ENCODE data around the gene DBNDD1.
"Not testable (repeated sequence)": the region's sequence is repeated elsewhere in the genome, so short reads cannot be mapped to it uniquely, and the experiment has no call there.

Gene DBNDD1

DNA sequence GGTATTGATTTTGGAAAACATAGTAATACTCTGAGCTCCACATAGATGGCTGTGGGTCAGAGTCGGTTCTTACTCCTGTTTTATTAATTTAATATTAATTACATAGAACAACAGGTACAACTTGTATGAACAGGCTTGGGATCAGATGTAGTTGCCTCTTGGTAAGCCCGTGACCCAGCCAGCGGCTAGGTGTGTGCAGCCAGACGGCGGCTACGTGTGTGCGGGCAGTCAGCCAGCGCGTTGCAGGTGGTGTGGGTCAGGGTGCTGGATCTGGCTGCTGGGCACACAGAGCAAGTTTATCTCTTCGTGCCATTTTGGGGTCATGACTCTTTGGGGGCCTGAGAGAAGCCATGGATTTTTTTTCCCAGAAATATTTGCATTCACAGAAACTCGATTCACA is 30.3 kb downstream of the DBNDD1 start:
- DNase-seq (ENCODE audit: low read depth in 2 of 2): no peak

DNA sequence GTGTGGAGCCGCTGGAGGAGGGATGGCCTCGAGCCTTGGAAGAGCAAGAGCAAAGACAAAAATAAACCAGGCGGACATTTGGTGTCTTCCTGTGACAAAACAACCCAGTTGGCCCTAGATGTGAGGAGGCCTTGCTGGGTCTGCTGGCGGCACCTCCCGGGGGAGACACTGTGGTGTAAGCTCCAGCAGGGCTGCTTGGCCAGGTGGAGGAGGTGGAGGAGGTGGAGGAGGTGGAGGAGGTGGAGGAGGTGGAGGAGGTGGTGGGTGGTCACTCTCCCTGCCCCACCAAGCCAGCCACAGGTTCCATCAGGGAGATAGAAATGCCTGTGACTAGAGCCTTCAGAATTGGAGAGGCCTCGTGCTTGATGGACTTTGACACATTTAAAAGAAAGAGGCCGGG is 32.1 kb downstream of the DBNDD1 start:
- DNase-seq (ENCODE audit: low read depth in 2 of 2): no peak

DNA sequence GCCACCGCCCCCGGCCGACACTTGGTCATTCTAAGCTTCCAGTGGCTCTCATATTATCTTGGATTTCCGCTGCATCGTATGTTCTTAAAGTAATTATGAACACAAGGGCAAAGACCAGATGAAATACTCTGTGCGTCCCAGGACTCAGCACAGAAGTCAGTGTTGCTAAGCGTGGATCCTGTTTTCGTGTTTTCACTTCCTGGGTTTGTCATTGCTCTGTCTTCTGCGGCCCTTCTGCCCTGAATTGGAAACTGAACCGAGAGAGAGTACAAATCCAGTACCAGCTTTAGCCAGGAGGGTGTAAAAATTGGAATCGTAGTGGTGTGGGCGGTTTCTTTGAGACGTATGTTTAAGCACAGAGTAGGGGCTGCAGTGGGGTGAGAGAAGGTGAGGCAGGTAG is 32.7 kb downstream of the DBNDD1 start:
- no peak for DNase-seq (ENCODE audit: low read depth in 2 of 2)

DNA sequence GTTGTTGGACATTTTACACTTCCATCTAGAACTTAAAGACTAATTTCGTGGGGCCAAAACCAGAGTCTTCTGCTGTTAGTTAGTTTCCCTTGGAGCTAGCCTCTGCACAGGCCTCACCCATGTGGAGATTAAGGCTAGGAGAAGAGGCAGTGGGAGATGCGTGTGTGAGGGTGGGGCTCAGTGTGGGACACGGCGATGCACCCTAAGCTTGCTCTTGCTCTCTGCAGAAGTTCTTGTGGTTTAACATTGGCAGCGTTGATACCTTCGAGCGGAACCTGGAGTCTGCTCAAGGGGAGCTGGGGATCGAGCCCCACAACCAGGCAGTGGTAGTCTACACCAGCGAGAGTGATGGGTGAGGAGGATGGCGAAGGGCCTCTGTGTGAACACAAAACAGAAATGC is 34.0 kb downstream of the DBNDD1 start:
- no peak for DNase-seq (ENCODE audit: low read depth in 2 of 2)

DNA sequence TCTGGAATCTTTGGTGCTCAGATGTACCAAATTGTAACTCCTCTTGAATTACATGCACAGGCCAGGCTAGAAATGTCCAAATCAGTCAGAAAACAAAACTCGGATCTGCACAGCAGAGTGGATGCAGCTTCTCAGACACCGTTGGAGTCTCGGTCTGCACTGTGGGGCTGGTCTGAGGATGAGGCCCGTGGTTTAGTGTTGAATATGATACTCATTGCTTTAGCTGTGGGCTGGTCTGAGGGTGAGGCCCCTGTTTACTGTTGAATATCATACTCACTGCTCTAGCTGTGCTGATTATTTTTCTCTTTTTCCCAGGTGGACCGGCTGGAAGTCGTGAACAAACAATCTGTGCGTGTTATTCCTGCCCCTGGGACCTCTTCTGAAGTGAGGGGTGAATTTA is 35.0 kb downstream of the DBNDD1 start:
- no peak for DNase-seq (ENCODE audit: low read depth in 2 of 2)

DNA sequence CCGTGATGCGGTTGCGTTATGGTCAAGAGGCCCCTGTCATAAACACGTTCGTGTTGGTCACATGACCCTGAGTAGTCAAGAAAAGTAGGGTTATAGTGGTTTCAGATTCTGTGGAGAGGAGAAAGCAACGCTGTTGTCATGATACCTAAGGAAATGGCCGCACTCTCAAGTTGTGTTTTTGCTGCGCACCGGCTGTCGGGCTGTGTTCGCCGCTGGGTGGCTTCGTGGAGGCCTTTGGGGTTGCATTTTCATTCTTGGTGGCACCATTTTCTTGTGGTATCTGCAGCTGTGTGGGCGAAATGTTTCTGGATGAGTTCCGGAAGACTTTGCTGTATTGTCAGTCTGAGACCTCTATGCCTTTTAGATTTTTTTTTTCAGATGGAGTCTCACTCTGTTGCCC is 35.7 kb downstream of the DBNDD1 start:
- no peak for DNase-seq (ENCODE audit: low read depth in 2 of 2)

DNA sequence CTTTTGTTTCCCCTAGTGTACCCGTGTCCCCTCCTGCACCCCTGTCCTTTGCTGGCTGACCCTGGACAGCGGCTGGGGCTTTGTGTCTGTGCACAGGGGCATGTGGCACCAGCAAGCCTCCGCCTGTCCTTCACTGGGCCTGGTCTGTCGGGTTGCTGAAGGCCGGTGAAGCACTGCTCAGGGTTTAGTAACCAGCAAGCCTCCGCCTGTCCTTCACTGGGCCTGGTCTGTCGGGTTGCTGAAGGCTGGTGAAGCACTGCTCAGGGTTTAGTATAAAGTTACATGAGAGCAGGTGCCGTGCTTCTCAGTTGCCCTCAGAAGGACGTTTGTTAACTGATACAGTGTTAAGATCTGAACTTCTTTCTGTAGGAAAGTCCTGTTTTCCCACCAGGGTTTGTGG is 36.9 kb downstream of the DBNDD1 start:
- DNase-seq (ENCODE audit: low read depth in 2 of 2): no peak

DNA sequence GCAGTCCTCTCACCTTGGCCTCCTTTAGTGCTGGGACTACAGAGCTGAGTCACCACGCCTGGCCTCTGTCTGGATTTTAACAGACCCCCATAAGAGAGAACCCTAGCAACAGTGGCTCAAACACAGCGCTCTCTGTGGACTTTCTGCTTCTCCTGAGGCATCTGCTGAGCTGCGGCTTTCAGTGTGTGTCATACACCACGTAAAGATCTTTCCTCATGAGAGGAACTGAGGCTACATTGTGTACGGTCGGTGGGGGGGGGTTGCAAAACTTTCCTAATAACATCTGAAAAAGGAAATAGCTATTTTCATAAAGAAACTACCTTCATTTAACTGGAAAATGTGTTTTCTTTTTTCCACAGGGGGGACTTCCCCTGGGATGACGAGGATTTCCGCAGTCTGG is 37.8 kb downstream of the DBNDD1 start:
- no peak for DNase-seq (ENCODE audit: low read depth in 2 of 2)

DNA sequence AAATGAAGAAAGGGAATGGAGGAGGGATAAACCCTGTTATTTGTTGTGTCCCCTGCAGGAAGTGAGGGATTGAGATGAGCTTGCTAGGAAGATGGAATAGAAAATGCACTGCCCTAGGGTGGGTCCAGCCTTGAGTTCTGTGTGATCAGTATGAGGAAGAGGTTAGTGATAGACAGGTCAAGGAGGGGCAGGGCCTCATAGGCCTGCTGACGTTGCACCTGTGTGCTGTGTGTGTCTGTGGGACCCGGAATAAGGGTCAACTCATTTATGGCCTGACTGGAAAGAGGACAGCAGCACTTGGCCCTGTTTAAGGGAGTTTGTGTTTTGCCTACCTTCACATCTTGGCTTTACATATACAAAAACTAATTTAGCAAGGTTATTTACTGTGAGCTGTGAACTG is 44.4 kb downstream of the DBNDD1 start:
- no peak for DNase-seq (ENCODE audit: low read depth in 2 of 2)

DNA sequence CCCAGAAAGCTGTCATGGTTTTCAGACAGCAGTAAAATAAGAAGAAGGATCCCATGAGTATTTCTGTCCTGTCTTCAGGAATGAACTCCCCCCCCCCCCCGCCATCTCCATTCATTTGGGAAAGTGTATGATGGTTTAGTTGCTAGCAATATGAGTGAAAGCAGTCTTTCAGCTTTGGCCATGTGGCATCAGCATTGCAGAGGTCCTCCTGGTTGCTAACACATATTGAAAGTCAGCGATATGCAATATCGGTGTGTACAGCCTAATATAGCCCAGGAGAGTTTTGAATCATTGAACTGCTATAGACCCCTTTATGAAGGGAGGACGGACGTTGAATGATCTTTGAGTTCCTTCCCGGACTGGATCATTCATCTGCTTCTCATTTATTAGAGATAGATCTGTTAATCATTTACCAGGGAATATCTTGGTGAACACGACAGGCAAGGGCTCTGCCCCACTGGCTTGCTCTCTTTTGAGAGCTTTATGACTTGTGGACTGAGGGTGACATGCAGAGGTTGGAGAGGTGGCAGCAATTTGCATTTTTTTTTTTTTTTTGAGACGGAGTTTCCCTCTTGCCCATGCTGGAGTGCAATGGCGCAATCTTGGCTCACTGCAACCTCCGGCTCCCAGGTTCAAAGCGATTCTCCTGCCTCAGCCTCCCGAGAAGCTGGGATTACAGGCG is 45.5 kb downstream of the DBNDD1 start:
- DNase-seq (ENCODE audit: low read depth in 2 of 2): no peak

DNA sequence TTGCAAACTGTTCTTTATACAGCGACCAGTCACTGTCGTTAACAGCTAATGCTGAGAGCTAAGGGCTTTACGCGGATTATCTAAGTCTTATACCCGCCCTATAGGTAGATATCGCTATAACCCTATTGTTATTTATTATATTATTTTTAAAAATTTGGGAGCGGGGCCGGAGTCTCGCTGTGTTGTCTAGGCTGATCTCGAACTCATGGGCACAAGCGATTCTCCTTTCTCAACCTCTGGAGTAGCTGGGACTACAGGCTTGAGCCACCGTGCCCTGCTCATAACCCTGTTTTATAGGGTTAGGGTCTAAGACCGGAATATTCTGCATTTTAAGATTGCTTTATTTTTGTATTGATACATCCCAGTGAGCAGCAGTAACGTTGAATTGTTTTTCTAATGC is 46.0 kb downstream of the DBNDD1 start:
- DNase-seq (ENCODE audit: low read depth in 2 of 2): no peak

DNA sequence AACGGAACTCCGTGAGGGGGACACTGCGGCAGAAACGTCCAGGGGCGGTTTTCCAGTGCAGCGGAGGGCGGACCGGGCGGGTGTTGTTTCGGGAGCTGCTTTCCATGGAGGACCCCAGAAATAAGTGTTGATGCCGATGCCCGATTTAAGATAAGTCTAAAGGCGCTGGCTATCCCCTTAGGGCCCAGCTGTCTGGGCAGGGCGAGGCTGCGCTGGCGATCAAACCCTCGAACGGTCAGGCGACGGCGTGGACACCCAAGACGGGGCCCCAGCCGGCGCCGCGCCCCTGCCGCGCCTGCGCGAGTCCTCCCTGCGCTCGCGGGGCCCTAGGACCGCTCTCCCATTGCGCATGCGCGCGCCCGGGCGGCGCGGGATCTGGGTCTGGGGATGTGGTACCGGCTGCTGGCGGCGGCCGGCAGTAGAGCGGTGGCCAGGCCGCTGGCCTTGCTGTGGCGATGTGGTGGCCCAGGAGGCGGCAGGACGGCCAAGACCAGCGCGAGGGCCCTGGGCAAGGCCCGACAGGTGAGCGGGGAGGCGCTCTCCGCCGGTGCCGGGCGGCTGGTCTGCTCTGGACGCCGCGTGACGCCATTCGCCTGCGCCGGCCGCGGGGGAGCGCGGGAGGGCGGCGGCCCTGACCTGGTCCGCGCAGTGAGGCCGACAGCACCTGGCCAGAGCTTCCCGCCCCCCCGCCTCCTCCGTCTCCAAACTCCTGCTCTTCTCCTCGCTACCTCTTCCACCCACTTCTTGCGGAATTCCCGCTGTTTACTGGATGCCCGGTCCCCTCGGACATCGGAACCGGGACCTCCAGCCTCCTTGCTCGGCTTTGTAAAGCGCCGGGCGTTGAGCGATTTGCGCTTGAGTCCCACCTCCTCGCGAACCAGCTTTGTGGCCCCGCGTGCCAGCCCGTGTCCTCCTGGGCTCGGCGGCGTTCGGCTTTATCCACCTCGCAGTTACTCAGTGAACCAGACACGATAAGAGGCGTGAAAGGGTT is 46.7 kb downstream of the DBNDD1 start:
- DNase-seq (ENCODE audit: low read depth in 2 of 2): peak; percentile 79 to 83

DNA sequence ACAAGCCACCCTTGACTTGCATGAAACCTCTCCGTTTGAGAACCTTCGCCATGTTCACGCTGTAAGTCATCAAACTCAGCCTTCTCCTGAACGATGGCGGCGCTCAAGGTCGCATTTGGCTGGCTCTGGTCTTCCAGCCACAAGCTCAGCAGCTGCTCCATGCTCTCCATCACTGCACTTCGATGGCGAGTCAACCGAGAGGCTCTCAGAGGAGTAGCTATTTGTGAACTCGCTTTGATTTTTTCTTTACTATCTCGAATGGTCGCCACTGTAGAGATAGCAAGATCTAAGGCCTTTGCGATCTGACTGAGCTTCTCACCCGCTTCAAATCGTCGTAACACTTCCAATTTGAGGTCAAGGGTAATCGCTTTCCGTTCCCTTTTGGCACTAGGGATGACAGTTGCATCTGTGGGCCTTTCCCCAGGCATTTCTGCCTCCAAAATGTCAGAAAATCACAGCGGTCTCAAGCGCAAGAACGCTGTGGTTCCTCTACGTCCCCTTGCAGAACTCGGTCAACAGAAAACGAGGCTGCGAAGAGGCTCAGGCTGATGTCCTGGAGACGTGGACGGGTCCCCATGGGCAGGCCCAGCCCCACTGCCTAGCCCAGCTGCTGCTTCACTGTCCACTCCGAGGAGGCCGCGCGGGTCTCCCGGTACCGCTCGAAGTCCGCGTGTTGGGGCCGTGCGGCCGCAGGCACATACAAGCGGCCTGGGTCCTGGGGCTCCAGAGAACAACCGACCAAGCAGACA is 47.6 kb downstream of the DBNDD1 start:
- DNase-seq (ENCODE audit: low read depth in 2 of 2): no peak

DNA sequence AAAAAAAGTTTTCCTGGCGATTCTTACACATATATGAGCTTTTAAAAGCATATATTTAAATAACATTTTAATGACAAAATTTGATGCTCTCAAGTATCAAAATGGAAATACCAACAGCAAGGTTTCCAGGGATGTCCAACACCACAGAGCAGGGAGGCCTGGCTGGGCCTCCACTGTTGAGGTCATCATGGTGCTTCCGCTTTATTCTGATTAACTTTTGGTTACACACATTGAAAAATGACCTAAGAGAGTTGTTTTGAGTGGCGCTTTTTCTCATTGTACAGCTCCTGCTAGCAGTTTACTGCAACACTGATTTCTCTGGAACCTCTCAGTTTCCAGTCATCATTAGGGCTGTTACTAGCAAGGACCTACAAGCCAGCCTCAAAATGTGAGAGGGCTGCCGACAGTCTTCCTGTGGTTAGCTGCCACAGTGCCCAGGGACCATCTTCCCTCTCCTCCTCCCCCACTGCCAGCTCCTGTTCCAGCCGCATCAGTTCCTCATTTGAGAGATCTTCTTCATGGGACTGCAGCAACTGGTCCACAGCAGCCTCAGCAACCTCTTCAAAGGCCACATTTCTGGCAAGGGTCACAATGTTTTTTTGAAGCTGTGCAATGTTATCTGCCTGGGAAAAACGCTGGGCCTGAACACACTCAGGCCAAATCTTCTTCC is 49.4 kb downstream of the DBNDD1 start:
- no peak for DNase-seq (ENCODE audit: low read depth in 2 of 2)

DNA sequence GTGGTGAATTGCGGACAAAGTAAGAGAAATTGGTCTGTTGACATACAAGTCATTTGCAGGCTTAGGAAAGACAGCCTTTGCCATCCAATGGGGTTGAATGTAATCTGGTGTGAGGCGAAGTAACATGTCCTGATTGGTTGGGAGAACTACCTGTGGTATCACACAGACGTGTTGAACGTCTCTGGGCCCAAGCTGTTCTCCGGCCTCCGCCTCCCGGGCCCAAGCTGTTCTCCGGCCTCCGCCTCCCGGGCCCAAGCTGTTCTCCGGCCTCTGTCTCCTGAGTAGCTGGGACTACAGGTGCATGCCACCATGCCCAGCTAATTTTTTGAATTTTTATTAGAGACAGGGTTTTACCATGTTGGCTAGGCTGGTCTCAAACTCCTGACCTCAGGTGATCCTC is 51.2 kb downstream of the DBNDD1 start:
- not testable (repeated sequence) for DNase-seq (ENCODE audit: low read depth in 2 of 2)

DNA sequence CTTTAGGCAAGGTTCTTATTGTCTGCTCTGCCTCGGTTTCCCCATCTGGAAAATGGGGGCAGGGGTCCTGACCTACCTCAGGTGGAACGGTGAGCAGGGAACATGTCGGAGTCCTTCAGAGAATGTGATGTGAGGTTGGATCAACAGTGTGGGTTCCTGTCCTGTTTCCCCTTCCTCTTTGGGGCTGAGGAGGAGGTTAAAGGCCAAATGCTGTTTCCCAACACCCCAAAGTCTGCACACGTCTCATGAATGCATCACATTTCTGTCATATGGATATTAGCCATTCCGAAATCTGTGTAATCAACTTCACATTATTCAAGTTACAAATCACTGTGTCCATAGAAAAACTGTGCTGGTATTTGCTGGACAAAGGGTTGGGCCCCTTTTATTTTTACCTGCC is 51.8 kb downstream of the DBNDD1 start:
- not testable (repeated sequence) for DNase-seq (ENCODE audit: low read depth in 2 of 2)

DNA sequence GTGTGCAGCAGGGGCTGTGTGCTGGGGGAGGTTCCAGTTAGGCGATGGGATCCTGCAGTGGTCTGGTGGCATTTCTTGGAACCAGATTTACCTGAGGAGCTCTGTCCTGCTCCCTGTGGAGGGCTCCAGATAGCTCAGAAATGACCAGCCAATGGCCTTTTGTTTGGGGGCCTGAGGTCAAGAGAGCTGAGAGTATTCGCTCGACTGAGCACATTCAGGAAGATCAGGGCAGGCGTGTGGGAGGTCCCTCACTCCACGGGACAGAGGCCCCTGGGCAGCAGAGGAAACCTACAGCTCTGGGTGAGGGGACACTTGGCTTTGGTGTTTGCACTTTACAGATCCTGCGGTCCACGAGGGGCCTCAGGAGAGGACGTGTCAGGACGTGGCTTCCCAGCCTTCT is 52.5 kb downstream of the DBNDD1 start:
- no peak for DNase-seq (ENCODE audit: low read depth in 2 of 2)

DNA sequence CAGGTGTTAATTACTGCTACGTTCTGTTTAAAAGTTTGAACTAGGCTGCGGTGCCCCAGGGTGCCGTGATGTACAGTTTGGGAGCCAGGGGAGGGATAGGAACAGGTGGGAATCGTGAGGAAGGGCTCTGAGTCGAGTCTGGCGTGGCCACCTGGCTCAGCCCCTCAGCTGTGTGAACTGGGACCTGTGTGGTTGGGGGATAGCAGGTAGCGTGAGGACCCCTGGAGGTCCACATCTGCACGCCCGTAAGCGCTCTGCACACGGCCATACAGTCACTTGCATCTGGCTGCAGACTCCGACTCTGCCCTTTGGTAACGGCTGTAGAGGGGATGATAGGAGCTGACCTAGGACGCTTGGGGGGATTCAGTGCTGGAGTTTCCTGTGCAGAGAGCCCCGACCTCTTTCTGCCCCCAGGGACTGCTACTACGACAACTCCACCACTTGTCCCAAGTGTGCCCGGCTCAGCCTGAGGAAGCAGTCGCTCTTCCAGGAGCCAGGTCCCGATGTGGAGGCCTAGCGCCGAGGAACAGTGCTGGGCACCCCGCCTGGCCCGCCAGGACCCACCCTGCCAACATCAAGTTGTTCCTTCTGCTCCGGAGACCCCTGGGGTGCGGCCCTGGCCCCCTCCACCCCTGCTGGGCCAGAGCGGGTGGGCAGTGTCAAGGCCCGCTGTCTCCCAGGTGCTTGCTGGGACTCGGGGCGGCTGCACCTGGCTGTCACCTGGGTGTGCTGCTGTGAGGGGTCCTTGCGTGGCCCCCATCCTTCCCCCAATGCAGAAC is 53.6 kb downstream of the DBNDD1 start:
- no peak for DNase-seq (ENCODE audit: low read depth in 2 of 2)

DNA sequence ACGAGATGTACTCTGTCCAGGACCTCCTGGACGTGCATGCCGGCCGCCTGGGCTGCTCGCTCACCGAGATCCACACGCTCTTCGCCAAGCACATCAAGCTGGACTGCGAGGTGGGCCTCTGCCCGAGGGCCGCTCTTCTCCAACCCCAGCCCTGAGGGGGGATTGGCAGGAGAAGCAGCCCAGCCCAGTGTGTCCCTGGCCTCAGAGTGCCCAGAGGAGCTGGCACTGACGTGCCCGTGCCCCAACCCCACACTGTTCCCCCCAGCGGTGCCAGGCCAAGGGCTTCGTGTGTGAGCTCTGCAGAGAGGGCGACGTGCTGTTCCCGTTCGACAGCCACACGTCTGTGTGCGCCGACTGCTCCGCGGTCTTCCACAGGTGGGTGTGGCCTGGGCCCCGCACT is 55.1 kb downstream of the DBNDD1 start:
- DNase-seq (ENCODE audit: low read depth in 2 of 2): no peak

DNA sequence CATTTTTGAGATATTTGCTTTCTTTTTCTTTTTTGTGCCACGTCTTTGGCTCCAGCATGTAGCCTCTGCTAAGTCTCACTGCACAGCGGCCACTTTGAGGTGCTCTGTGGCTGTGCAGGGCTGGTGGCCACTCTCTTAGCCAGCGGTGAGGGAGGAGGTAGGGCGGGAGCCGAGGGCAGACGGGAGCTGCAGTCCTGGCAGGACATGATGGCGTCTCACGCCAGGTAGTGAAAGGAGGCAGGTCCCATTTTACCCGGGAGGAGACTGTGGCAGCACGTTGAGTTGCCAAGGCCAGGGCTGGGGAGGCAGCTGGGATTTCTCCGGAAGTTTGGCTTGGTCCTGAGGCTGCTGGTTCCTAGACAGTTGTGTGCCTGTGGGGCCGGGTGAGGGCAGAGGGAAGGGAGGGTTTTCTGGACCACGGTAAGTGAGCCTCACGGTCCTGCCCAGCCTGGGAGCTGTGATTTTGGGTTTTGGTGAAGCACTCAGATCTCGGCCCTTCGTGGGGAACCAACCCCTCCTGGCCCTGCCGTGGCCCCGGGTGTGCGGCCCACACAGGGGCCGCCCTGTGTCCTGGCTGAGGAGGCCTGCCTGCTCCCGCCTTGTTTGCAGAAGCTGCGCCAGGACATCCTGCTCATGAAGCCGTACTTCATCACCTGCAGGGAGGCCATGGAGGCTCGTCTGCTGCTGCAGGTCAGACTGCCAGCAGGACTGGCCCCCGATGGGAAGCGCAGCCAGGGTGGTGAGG is 56.3 kb downstream of the DBNDD1 start:
- no peak for DNase-seq (ENCODE audit: low read depth in 2 of 2)
